HepG2 (cell line): ENCODE data around the gene UCKL1. TPM values are rescaled to one million over a fixed set of nuclear protein-coding genes. Genes with fewer than 3 reads are reported as not detected.

ENCODE experiments used
- DR1 ChIP-seq: sonication (generic); formaldehyde crosslinking; IDR thresholded peaks from 2 replicates; pipeline ENCODE4 v1.8.0; 2021; ENCODE audit warnings: mild to moderate bottlenecking, missing genetic modification reagents, inconsistent platforms
- RAD21 ChIP-seq: fragments of 450-650 bp; formaldehyde crosslinking; IDR thresholded peaks from 2 replicates; pipeline ENCODE4 v1.5.0; 2020; ENCODE audit warnings: mild to moderate bottlenecking
- SP140L ChIP-seq: sonication (generic); formaldehyde crosslinking; IDR thresholded peaks from 2 replicates; pipeline ENCODE4 v1.4.0; 2020; ENCODE audit warnings: missing genetic modification reagents, borderline replicate concordance
- TCF7L2 ChIP-seq: IDR thresholded peaks from 2 replicates; pipeline ENCODE4 v1.6.1; 2011; ENCODE audit warnings: mild to moderate bottlenecking, low read depth, low read length, moderate library complexity
- TGIF2 ChIP-seq: IDR thresholded peaks from 2 replicates; pipeline ENCODE4 v1.6.1; 2016; ENCODE audit warnings: control low read depth, missing compliant biosample characterization
- THAP11 ChIP-seq: IDR thresholded peaks from 2 replicates; pipeline ENCODE4 v1.6.1; 2016; ENCODE audit warnings: missing biosample characterization, missing genetic modification reagents
- ZNF318 ChIP-seq: sonication (generic); formaldehyde crosslinking; IDR thresholded peaks from 2 replicates; pipeline ENCODE4 v1.4.0; 2020; ENCODE audit warnings: mild to moderate bottlenecking, missing genetic modification reagents
- ZNF484 ChIP-seq: sonication (generic); formaldehyde crosslinking; IDR thresholded peaks from 2 replicates; pipeline ENCODE4 v1.5.1; 2020; ENCODE audit warnings: mild to moderate bottlenecking, low read depth, missing genetic modification reagents, borderline replicate concordance
- ZNF503 ChIP-seq: sonication (generic); formaldehyde crosslinking; IDR thresholded peaks from 2 replicates; pipeline ENCODE4 v1.4.0; 2020; ENCODE audit warnings: missing genetic modification reagents
- polyA plus RNA-seq, 8 experiments: library from polyadenylated mRNA; depleted of rRNA in 3 of 8; stranded (reverse) in 7 of 8; unstranded in 1 of 8; fragments of >200 nt; fragmentation: Illumina TruSeq in 4 of 8; extraction: Trizol in 4 of 8; gene quantifications; 2 replicates each; pipeline versions ENCODE4 v1.2.1 to v1.2.3, GENCODE V29; 2011 to 2016; ENCODE audit warnings: low read depth in 4 of 8, missing spikeins in 1 of 8, mixed read lengths in 1 of 8; ENCODE audit not compliant: insufficient read depth in 1 of 8
- total RNA-seq, 5 experiments: library from RNA; depleted of rRNA; stranded (reverse); fragments of >200 nt; fragmentation: Illumina TruSeq; extraction: Trizol; gene quantifications; 2 replicates each; pipeline ENCODE4 v1.2.3, GENCODE V29; 2016; ENCODE audit warnings: low read depth in 1 of 5
- TF ChIP-seq, protein P1 (sequence below): sonication (generic); formaldehyde crosslinking; IDR thresholded peaks from 2 replicates; pipeline ENCODE4 v1.8.0; 2022; ENCODE audit warnings: missing genetic modification reagents, mild to moderate bottlenecking, inconsistent platforms, borderline replicate concordance
- TF ChIP-seq, protein P2 (sequence below): IDR thresholded peaks from 2 replicates; pipeline ENCODE4 v1.6.1; 2016; ENCODE audit warnings: low read depth, borderline replicate concordance
- TF ChIP-seq, protein P3 (sequence below): sonication (generic); formaldehyde crosslinking; IDR thresholded peaks from 2 replicates; pipeline ENCODE4 v1.5.0; 2020; ENCODE audit warnings: missing genetic modification reagents
- TF ChIP-seq, protein P4 (sequence below): sonication (generic); formaldehyde crosslinking; IDR thresholded peaks from 2 replicates; pipeline ENCODE4 v1.4.0; 2020; ENCODE audit warnings: missing genetic modification reagents

The UCKL1 gene
- total and polyA plus RNA-seq, 2 of the 13 experiments (the other 11 are each of a cell fraction or from before 2014, with no cell fraction given) = 50.2 to 126 TPM

DNA sequence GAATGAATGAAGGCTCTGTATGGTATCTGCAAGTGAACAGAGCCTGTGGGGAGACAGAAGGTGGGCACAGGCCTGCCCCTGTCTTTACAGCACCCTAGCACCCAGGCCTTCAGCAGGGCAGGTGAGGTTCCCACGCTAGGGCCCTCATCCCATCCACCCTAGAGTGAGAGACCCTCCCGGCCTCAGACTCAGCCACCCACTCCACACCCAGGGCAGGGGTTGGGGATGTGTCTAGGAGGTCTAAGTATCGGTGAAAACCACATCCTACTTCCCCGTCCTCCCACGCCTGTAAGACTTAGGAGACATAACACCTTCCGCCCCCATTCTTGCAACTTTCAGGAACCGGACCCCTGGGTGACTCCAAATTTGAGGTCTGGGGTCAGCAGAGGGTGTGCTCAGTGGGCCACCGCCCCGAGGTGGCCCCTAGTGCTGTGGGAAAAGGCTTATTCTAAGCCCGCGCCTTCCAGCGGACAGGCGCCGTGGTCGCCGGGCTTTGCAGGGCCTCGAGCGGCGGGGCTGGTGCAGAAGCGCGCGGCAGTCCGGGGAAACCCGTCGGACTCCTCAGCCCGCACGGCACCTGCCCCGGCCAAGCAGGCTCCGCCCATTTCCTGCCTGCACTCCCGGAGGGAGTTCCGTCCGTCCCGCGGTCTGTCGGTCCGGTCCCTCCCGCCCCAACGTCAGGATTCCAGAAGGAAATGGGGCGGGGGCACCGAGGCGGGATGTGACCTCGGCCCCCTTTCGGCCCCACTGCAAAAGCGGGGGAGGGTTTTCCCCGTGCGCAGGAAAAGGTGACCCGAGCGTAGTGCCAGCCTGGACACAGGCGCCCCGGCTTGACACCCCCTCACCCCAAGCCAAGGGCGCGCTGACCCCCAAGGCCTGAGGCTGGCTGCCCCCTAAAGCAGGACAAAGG, 22.4 kb upstream of the UCKL1 start (continued):
- TF ChIP-seq, protein P1, sequence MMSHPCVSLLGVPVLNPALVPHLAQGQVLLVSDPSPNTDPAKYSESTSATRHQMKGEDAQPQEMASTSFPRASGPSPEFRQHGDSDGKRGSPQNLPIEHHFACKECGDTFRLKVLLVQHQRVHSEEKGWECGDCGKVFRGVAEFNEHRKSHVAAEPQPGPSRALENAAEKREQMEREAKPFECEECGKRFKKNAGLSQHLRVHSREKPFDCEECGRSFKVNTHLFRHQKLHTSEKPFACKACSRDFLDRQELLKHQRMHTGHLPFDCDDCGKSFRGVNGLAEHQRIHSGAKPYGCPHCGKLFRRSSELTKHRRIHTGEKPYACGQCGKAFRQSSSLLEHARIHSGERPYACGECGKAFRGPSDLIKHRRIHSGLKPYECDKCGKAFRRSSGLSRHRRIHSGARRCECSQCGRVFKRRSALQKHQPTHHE (CRISPR knock-in tag) = peak; percentile 88; the same call in 1 of the 2 replicates
- TF ChIP-seq ZNF318 (CRISPR knock-in tag) (peak; percentile 72; the same call in 1 of the 2 replicates), ZNF484 (CRISPR knock-in tag) (no peak), TGIF2 (0 out of 2 replicates have a peak, but pooled peaks have one; percentile 22), DR1 (CRISPR knock-in tag) (peak; percentile 67; the same call in 1 of the 2 replicates), RAD21 (CRISPR knock-in tag) (peak; percentile 37; the same call in 1 of the 2 replicates), SP140L (CRISPR knock-in tag) (no peak), THAP11 (CRISPR knock-in tag) (peak; percentile 89), ZNF503 (CRISPR knock-in tag) (peak; percentile 70; the same call in 1 of the 2 replicates), TCF7L2 (no peak)
- TF ChIP-seq, protein P2, sequence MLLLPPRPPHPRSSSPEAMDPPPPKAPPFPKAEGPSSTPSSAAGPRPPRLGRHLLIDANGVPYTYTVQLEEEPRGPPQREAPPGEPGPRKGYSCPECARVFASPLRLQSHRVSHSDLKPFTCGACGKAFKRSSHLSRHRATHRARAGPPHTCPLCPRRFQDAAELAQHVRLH = peak; percentile 76; the same call in 1 of the 2 replicates
- TF ChIP-seq, protein P3, sequence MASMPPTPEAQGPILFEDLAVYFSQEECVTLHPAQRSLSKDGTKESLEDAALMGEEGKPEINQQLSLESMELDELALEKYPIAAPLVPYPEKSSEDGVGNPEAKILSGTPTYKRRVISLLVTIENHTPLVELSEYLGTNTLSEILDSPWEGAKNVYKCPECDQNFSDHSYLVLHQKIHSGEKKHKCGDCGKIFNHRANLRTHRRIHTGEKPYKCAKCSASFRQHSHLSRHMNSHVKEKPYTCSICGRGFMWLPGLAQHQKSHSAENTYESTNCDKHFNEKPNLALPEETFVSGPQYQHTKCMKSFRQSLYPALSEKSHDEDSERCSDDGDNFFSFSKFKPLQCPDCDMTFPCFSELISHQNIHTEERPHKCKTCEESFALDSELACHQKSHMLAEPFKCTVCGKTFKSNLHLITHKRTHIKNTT = no peak
- TF ChIP-seq, protein P4, sequence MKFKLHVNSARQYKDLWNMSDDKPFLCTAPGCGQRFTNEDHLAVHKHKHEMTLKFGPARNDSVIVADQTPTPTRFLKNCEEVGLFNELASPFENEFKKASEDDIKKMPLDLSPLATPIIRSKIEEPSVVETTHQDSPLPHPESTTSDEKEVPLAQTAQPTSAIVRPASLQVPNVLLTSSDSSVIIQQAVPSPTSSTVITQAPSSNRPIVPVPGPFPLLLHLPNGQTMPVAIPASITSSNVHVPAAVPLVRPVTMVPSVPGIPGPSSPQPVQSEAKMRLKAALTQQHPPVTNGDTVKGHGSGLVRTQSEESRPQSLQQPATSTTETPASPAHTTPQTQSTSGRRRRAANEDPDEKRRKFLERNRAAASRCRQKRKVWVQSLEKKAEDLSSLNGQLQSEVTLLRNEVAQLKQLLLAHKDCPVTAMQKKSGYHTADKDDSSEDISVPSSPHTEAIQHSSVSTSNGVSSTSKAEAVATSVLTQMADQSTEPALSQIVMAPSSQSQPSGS (CRISPR knock-in tag) = peak; percentile 83
